A673 (cell line): ENCODE data around the gene STUM.

Experiments used
- CTCF ChIP-seq: fragments of 300-800, 200-600 bp; sonication (generic); conservative IDR thresholded peaks from 2 replicates; pipeline ENCODE4 v1.5.1; 2017; ENCODE audit warnings: low read depth, mild to moderate bottlenecking, antibody characterized with exemption, low read length, moderate library complexity, mixed read lengths
- EZH2 ChIP-seq: fragments of 200-600 bp; sonication (generic); IDR thresholded peaks from 2 replicates; pipeline ENCODE4 v1.6.1; 2017; ENCODE audit warnings: borderline replicate concordance, low read depth, mild to moderate bottlenecking, mixed read lengths, antibody characterized with exemption, low read length; ENCODE audit not compliant: poor library complexity, severe bottlenecking

- TF ChIP-seq CTCF (no peak), EZH2 (no peak)
Measured at GRCh38 chr1:226575739-226576378, 27.3 kb downstream of the STUM start.
